CD4-positive, alpha-beta memory T cell (primary cell): Measurements from ENCODE around the gene PCDHGB4. TPM values are rescaled to one million over a fixed set of nuclear protein-coding genes. Genes with fewer than 3 reads are reported as not detected.
A peak's percentile ranks its signal among the peaks of the same experiment; 100 is the strongest.

Source experiments
- CTCF ChIA-PET: fragments of 350-600 bp; sonication (Branson Sonifier 250); formaldehyde crosslinking; loops from one replicate; lab custom pipeline; 2021; ENCODE audit warnings: inconsistent platforms; ENCODE audit not compliant: partially characterized antibody; lab: Charles Lee
- POLR2A ChIA-PET: fragments of 350-600 bp; sonication (Branson Sonifier 250); formaldehyde crosslinking; loops from one replicate; lab custom pipeline; 2021; ENCODE audit not compliant: partially characterized antibody; lab: Charles Lee
- DNase-seq, 5 donors: peaks; one replicate each; pipeline versions ENCODE4 v3.0.0 to v3.0.0-alpha.2; 2020 to 2022; ENCODE audit warnings: mixed read lengths in 1 of 5
- H3K27ac ChIP-seq: one replicate; pipeline ENCODE4 v1.7.0; 2013; ENCODE audit warnings: low read depth, low read length
- H3K27me3 ChIP-seq: 2 replicates; pipeline ENCODE4 v1.7.0; 2013; ENCODE audit warnings: mild to moderate bottlenecking, low read length, moderate library complexity; ENCODE audit not compliant: insufficient read depth
- H3K36me3 ChIP-seq: 2 replicates; pipeline ENCODE4 v1.7.0; 2013; ENCODE audit warnings: mild to moderate bottlenecking, low read length, moderate library complexity; ENCODE audit not compliant: insufficient read depth
- H3K4me1 ChIP-seq: 2 replicates; pipeline ENCODE4 v1.7.0; 2013; ENCODE audit warnings: mild to moderate bottlenecking, low read length, moderate library complexity; ENCODE audit not compliant: insufficient read depth
- H3K4me3 ChIP-seq, 2 donors: one replicate each; pipeline ENCODE4 v1.7.0; 2013; ENCODE audit warnings: low read length in 2 of 2, mild to moderate bottlenecking in 1 of 2
- H3K9me3 ChIP-seq, 2 donors: one replicate each; pipeline ENCODE4 v1.7.0; 2013; ENCODE audit warnings: low read length in 2 of 2, control low read depth in 1 of 2; ENCODE audit not compliant: control insufficient read depth in 1 of 2
- H3K27ac Mint-ChIP-seq, 7 donors: one replicate each; pipeline ENCODE4 v1.8.0; 2020 to 2021; ENCODE audit warnings: mixed read lengths in 7 of 7, mild to moderate bottlenecking in 6 of 7, inconsistent platforms in 3 of 7, moderate library complexity in 3 of 7
- H3K27me3 Mint-ChIP-seq, 2 donors: one replicate each; pipeline ENCODE4 v1.8.0; 2020 to 2021; ENCODE audit warnings: mixed read lengths in 2 of 2
- H3K36me3 Mint-ChIP-seq, 2 donors: one replicate each; pipeline ENCODE4 v1.8.0; 2020 to 2021; ENCODE audit warnings: mixed read lengths in 2 of 2, inconsistent platforms in 1 of 2, mild to moderate bottlenecking in 1 of 2
- H3K4me1 Mint-ChIP-seq, 4 donors: one replicate each; pipeline ENCODE4 v1.8.0; 2020 to 2021; ENCODE audit warnings: mixed read lengths in 4 of 4, mild to moderate bottlenecking in 1 of 4
- H3K4me3 Mint-ChIP-seq, 8 donors: one replicate each; pipeline ENCODE4 v1.8.0; 2020 to 2021; ENCODE audit warnings: mixed read lengths in 8 of 8, mild to moderate bottlenecking in 7 of 8, moderate library complexity in 6 of 8, inconsistent platforms in 3 of 8
- H3K9me3 Mint-ChIP-seq, 8 donors: one replicate each; pipeline ENCODE4 v1.8.0; 2020 to 2021; ENCODE audit warnings: mixed read lengths in 8 of 8, mild to moderate bottlenecking in 5 of 8, inconsistent platforms in 3 of 8, moderate library complexity in 1 of 8
- intact Hi-C: fragments of 100-400 bp; cut with micrococcal nuclease; formaldehyde crosslinking; loops from one replicate; pipeline ENCODE4 v1.15.1; 2023
- polyA plus RNA-seq, 2 donors: library from polyadenylated mRNA; unstranded; fragments of 300-500 nt; fragmentation: Illumina TruSeq; gene quantifications; one replicate each; pipeline ENCODE4 v1.2.3, GENCODE V29; 2021
- total RNA-seq, 2 experiments: library from RNA; stranded (reverse); gene quantifications; one replicate each; pipeline ENCODE4 v1.2.3, GENCODE V29; 2021

Gene PCDHGB4
- total and polyA plus RNA-seq, 4 experiments from 2014 or later, result 0.13 to 0.23 (median 0.19) TPM; not detected in 1

GRCh38 chr5:141356133-141356532 lies 31.4 kb upstream of the PCDHGB4 start:
- intact Hi-C loops, result loop anchor here (10.0 kb wide), 1 partner anchor 199 kb away; no protein-coding TSS in a partner anchor
- Mint-ChIP-seq H3K4me1 (peaks cover 0 to 5% (median 2%) of the 10 kb centered on the region in 4 donors), H3K4me3 (no peak overlapping the region), H3K9me3 (peaks cover 0 to 65% (median 50%) of the 10 kb centered on the region in 8 donors), H3K27me3 (peaks cover 40 to 43% of the 10 kb centered on the region in 2 donors), H3K27ac (no peak overlapping the region), H3K36me3 (peaks cover 8 to 9% of the 10 kb centered on the region in 2 donors)
- Histone ChIP-seq H3K4me3 (no peak overlapping the region), H3K36me3 (no peaks in the 10 kb centered on the region), H3K4me1 (no peaks in the 10 kb centered on the region), H3K9me3 (peaks cover 0 to under 1% of the 10 kb centered on the region in 2 donors), H3K27me3 (peaks cover 11% of the 10 kb centered on the region), H3K27ac (no peak overlapping the region)
- ChIA-PET POLR2A (no interaction called here), CTCF (interaction anchor here (1.7 to 2.2 kb wide), 2 partner anchors 14 to 208 kb away, joined by 5 read pairs; partner anchors contain the start of gene PCDHGB3)
- DNase-seq, result no peak

- H3K36me3 Mint-ChIP-seq, result peaks cover 8 to 10% of the 10 kb centered on the region in 2 donors
- no peaks in the 10 kb centered on the region for H3K36me3 ChIP-seq
- intact Hi-C loops, result loop anchor here (10.0 kb wide), 1 partner anchor 198 kb away; no protein-coding TSS in a partner anchor
- H3K4me1 Mint-ChIP-seq, result peaks cover 0 to 5% (median 2%) of the 10 kb centered on the region in 4 donors
- H3K9me3 ChIP-seq, result peaks cover 0 to 4% of the 10 kb centered on the region in 2 donors
- no peak for DNase-seq
- peaks cover 43 to 45% of the 10 kb centered on the region in 2 donors for H3K27me3 Mint-ChIP-seq
- no peaks in the 10 kb centered on the region for H3K4me1 ChIP-seq
- CTCF ChIA-PET, result no interaction called here
- H3K4me3 Mint-ChIP-seq, result no peak overlapping the region
- no peak overlapping the region for H3K27ac ChIP-seq
- H3K4me3 ChIP-seq, result no peak overlapping the region
- H3K9me3 Mint-ChIP-seq, result peaks cover 0 to 65% (median 52%) of the 10 kb centered on the region in 8 donors
- POLR2A ChIA-PET, result no interaction called here
- no peak overlapping the region for H3K27ac Mint-ChIP-seq
- H3K27me3 ChIP-seq, result peaks cover 11% of the 10 kb centered on the region
Measured at GRCh38 chr5:141356950-141357349, 30.5 kb upstream of the PCDHGB4 start.

DNA sequence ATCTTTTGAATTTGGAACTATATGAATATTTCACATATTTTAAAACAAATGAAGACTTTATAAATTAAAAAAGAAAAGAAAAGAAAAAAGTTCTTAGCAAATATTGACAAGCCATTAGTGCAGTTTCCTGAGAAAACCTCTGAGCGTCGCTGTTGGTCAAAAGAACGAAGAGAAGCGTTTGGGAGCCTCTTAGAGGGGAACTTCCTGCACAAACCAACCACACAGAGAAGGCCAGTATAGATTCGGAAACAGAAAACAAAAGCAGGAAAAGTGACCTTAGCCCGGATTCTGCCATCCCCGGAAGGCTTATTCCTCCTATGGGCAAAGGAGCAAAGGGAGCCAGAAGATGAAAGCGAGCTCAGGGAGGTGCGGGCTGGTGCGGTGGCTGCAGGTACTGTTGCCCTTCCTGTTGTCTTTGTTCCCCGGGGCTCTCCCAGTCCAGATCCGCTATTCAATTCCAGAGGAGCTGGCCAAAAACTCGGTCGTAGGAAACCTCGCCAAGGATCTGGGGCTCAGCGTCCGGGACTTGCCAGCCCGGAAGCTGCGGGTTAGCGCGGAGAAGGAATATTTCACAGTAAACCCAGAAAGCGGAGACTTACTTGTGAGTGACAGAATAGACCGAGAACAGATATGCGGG lies 27.6 kb upstream of the PCDHGB4 start, which contains the start of gene PCDHGB2:
TSS of gene PCDHGB2 (plus strand) at position 205 of the 637 bp plus-strand sequence. CDS start at position 347, 142 bp downstream.
- DNase-seq, result peak in 1 of 5 donors; percentile 19
- Histone ChIP-seq H3K4me1 (no peaks in the 10 kb centered on the region), H3K27ac (no peak within 1 kb of the TSS), H3K27me3 (peaks cover 11% of the 10 kb centered on the region), H3K9me3 (peaks cover 0 to 4% of the 10 kb centered on the region in 2 donors), H3K4me3 (peak within 1 kb of the TSS; percentile 13 to 42), H3K36me3 (no peaks in the 10 kb centered on the region)
- H3K27ac Mint-ChIP-seq, result peak within 1 kb of the TSS in 6 of 7 donors; percentile 17 to 75 (median 34)
- H3K4me3 Mint-ChIP-seq, result peak within 1 kb of the TSS; percentile 71 to 89 (median 80)
- H3K36me3 Mint-ChIP-seq, result peaks cover 9 to 12% of the 10 kb centered on the region in 2 donors
- peaks cover 50 to 52% of the 10 kb centered on the region in 2 donors for H3K27me3 Mint-ChIP-seq
- ChIA-PET POLR2A (no interaction called here), CTCF (interaction anchor here (1.0 kb wide), 1 partner anchor 198 kb away, joined by 4 read pairs; no protein-coding TSS in a partner anchor)
- intact Hi-C loops, result loop anchor here (10.0 kb wide), 1 partner anchor 195 kb away; no protein-coding TSS in a partner anchor
- peaks cover 2 to 77% (median 64%) of the 10 kb centered on the region in 8 donors for H3K9me3 Mint-ChIP-seq
- H3K4me1 Mint-ChIP-seq, result peaks cover 0 to 5% (median 2%) of the 10 kb centered on the region in 4 donors

DNA sequence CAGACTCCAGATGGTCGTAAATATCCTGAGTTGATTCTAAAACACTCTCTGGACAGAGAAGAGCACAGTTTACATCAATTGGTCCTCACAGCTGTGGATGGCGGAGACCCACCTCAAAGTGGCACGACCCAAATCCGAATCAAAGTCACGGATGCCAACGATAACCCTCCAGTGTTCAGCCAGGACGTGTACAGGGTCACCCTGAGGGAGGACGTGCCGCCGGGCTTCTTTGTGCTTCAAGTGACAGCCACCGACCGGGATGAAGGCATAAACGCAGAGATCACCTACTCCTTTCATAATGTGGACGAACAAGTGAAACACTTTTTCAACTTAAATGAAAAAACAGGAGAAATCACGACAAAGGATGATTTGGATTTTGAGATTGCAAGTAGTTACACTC lies 26.8 kb upstream of the PCDHGB4 start:
- Mint-ChIP-seq H3K36me3 (peaks cover 9 to 12% of the 10 kb centered on the region in 2 donors), H3K4me1 (peaks cover 0 to 5% (median 2%) of the 10 kb centered on the region in 4 donors), H3K4me3 (peak overlapping the region in 1 of 8 donors; percentile 15), H3K27ac (peak overlapping the region in 4 of 7 donors; percentile 8 to 53 (median 28)), H3K9me3 (peaks cover 5 to 77% (median 68%) of the 10 kb centered on the region in 8 donors), H3K27me3 (peaks cover 57% of the 10 kb centered on the region in 2 donors)
- H3K9me3 ChIP-seq, result peaks cover 0 to 4% of the 10 kb centered on the region in 2 donors
- intact Hi-C loops, result no loop called here
- peaks cover 12% of the 10 kb centered on the region for H3K27me3 ChIP-seq
- CTCF ChIA-PET, result no interaction called here
- DNase-seq, result no peak
- no peaks in the 10 kb centered on the region for H3K4me1 ChIP-seq
- POLR2A ChIA-PET, result no interaction called here
- H3K4me3 ChIP-seq, result no peak overlapping the region
- H3K36me3 ChIP-seq, result no peaks in the 10 kb centered on the region
- H3K27ac ChIP-seq, result no peak overlapping the region

GRCh38 chr5:141362719-141363118 lies 24.8 kb upstream of the PCDHGB4 start:
- H3K9me3 ChIP-seq, result peaks cover 0 to 4% of the 10 kb centered on the region in 2 donors
- Mint-ChIP-seq H3K27me3 (peaks cover 51 to 57% of the 10 kb centered on the region in 2 donors), H3K36me3 (peaks cover 9 to 14% of the 10 kb centered on the region in 2 donors), H3K27ac (peak overlapping the region in 1 of 7 donors; percentile 75), H3K4me1 (peaks cover 0 to 5% (median 2%) of the 10 kb centered on the region in 4 donors), H3K9me3 (peaks cover 5 to 77% (median 67%) of the 10 kb centered on the region in 8 donors), H3K4me3 (peak overlapping the region in 2 of 8 donors; percentile 40 to 42)
- intact Hi-C loops, result no loop called here
- POLR2A ChIA-PET, result no interaction called here
- no peak overlapping the region for H3K27ac ChIP-seq
- no peak overlapping the region for H3K4me3 ChIP-seq
- no peaks in the 10 kb centered on the region for H3K4me1 ChIP-seq
- H3K27me3 ChIP-seq, result peaks cover 14% of the 10 kb centered on the region
- CTCF ChIA-PET, result no interaction called here
- H3K36me3 ChIP-seq, result no peaks in the 10 kb centered on the region
- DNase-seq, result no peak

GRCh38 chr5:141363952-141364660 lies 23.4 kb upstream of the PCDHGB4 start, which contains the start of gene PCDHGA5:
Gene PCDHGA5 (plus strand): TSS chr5:141364162. CDS start chr5:141364331, 169 bp downstream.
- Histone ChIP-seq H3K27ac (no peak within 1 kb of the TSS), H3K27me3 (peaks cover 13% of the 10 kb centered on the region), H3K9me3 (peaks cover 0 to 4% of the 10 kb centered on the region in 2 donors), H3K4me3 (no peak within 1 kb of the TSS), H3K36me3 (no peaks in the 10 kb centered on the region), H3K4me1 (no peaks in the 10 kb centered on the region)
- peaks cover 5 to 72% (median 67%) of the 10 kb centered on the region in 8 donors for H3K9me3 Mint-ChIP-seq
- ChIA-PET POLR2A (no interaction called here), CTCF (no interaction called here)
- H3K27ac Mint-ChIP-seq, result peak within 1 kb of the TSS in 1 of 7 donors; percentile 51
- peaks cover 43 to 55% of the 10 kb centered on the region in 2 donors for H3K27me3 Mint-ChIP-seq
- H3K4me1 Mint-ChIP-seq, result peaks cover 0 to 5% (median 2%) of the 10 kb centered on the region in 4 donors
- intact Hi-C loops, result no loop called here
- no peak for DNase-seq
- no peak within 1 kb of the TSS for H3K4me3 Mint-ChIP-seq
- H3K36me3 Mint-ChIP-seq, result peaks cover 9 to 14% of the 10 kb centered on the region in 2 donors
